H1 (cell line): ENCODE data around the gene SELPLG. TPM values are rescaled to one million over a fixed set of nuclear protein-coding genes. Genes with fewer than 3 reads are reported as not detected.

Experiments used
- ATF2 ChIP-seq: IDR thresholded peaks from 2 replicates; pipeline ENCODE4 v1.6.1; 2012; ENCODE audit warnings: low read length, inconsistent platforms
- CTBP2 ChIP-seq: IDR thresholded peaks from 2 replicates; pipeline ENCODE4 v1.7.0; 2011; ENCODE audit warnings: borderline replicate concordance, mild to moderate bottlenecking, moderate library complexity, mixed read lengths, low read length; ENCODE audit not compliant: insufficient read depth, insufficient read length
- E2F6 ChIP-seq: IDR thresholded peaks from 2 replicates; pipeline ENCODE4 v1.6.1; 2012; ENCODE audit warnings: inconsistent platforms
- KDM4A ChIP-seq: IDR thresholded peaks from one replicate; pipeline ENCODE4 v1.7.1; 2012; ENCODE audit warnings: low read depth, mild to moderate bottlenecking, moderate library complexity, low read length, inconsistent platforms; ENCODE audit not compliant: severe bottlenecking
- KDM5A ChIP-seq: fragments of 200-600 bp; IDR thresholded peaks from 2 replicates; pipeline ENCODE4 v1.7.1; 2012; ENCODE audit warnings: mild to moderate bottlenecking, low read length, inconsistent platforms, mixed read lengths
- TAF7 ChIP-seq: optimal IDR thresholded peaks from 2 replicates; pipeline ENCODE3; 2011; ENCODE audit warnings: low read depth, mild to moderate bottlenecking, inconsistent platforms, low read length, moderate library complexity, borderline replicate concordance
- TEAD4 ChIP-seq: IDR thresholded peaks from 2 replicates; pipeline ENCODE4 v1.6.1; 2012; ENCODE audit warnings: low read depth, low read length, inconsistent platforms, mixed read lengths
- polyA plus RNA-seq, 7 experiments: library from polyadenylated mRNA; depleted of rRNA in 3 of 7; stranded (reverse) in 5 of 7; unstranded in 2 of 7; fragments of >200 nt in 5 of 7; fragments of 200-250 nt in 2 of 7; gene quantifications; 1 replicate in 5 of 7; 2 replicates in 1 of 7; 4 replicates in 1 of 7; pipeline versions ENCODE4 v1.2.1 to v1.2.3, GENCODE V29; 2011 to 2013; ENCODE audit warnings: missing spikeins in 2 of 7, mixed read lengths in 2 of 7
- total RNA-seq: library from RNA; stranded (reverse); fragmentation: NEBNext Ultra II Directional; extraction: Animal tissue kit (Norgen Biotek cat#: 25700); gene quantifications from 2 replicates; pipeline ENCODE4 v1.2.1, GENCODE V29; 2021

Gene SELPLG
- total and polyA plus RNA-seq, 2 of the 8 experiments (the other 6 are each of a cell fraction or from before 2014, with no cell fraction given) = 0.18 TPM; not detected in 1

- no peak for TF ChIP-seq ATF2
- TF ChIP-seq E2F6 = no peak
- no peak for TF ChIP-seq TAF7
- TF ChIP-seq KDM5A = no peak
- no peak for TF ChIP-seq TEAD4
- no peak for TF ChIP-seq CTBP2
- TF ChIP-seq KDM4A = no peak
These were observed 34.4 kb upstream of the SELPLG start (continued) for GRCh38 chr12:108668063-108668462.
